GM21619 (cell line): ENCODE results near the gene MAPK6.

Experiments
- ATAC-seq: cut with Tn5 transposase; IDR thresholded peaks from one replicate; pipeline ENCODE4 v1.9.1; 2021; ENCODE audit not compliant: unreplicated experiment

MAPK6 gene

DNA sequence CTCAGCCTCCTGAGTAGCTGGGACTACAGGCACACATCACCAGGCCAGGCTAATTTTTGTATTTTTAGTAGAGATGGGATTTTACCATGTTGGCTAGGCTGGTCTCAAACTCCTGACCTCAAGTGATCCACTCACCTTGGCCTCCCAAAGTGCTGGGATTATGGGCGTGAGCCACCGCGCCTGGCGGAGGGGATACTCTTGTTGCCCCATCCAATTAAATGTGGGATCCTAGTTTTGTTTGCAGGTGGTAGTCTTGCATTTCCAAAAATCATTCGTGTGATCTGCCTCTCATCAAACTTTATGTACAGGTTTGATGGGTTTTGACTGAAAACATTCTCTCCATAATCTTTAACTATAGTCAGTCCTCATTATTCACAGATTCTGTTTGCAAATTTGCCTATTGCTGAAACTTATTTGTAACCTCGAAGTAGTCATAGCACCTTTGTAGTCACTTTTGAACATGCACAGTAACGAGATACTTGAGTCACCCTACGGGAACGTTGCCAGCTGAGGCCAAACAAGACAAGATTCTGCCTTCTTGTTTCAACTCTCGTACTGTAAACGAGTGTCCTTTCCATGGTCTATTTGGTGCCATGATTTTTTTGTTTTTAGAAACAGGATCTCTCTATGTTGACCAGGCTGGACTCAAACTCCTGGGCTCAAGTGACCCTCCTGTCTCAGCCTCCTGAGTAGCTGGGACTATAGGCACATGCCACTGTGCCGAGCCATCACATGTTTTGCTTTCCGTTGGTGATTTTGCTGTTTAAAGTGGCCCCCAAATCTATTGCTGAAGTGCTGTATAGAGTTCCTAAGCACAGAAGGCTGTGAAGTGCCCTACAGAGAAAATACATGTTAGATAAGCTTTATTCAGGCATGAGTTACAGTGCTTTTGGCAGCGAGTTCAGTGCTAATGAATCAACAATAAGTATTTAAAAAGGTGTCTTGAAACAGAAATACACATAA lies 8.1 kb upstream of the MAPK6 start:
- ATAC-seq: no peak

DNA sequence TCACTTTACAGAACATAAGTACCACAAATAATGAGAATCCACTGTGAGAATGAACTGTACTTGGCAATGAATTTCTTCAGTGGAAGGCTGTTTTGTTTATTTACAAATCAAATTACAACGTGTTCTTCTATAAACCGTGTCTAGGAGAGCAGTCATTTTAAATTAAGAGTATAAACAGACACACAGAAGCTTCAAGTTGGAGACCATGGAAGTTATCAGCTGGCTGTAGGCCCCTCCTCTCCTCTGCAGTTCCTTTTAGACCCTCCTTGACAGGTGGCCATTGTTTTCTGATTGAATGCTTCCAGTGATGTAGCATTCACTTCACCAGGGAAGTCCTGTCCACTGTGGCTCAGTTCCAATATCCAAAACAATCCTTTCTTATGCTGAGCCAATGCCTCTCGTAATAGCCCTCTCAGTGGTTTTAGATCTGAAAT lies 7.3 kb upstream of the MAPK6 start:
- ATAC-seq: no peak

DNA sequence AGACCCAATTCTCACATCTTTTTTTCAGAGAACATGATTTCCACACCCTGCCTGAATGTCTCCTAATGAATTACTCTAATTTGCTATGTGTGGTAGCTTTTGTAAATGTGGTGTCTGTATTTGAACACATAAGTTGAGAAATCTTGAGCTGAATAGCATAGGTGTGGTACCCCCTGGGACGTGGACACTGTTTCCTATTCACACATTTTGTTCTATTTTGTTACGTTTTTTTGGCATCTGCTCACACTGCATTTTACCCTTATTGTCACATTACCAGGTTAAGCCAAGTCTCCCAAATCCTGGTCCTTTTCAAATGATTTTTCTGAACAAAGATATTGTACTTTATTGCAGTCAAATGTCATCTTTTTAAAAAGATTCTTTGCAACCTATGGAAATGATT lies 6.8 kb upstream of the MAPK6 start:
- no peak for ATAC-seq

DNA sequence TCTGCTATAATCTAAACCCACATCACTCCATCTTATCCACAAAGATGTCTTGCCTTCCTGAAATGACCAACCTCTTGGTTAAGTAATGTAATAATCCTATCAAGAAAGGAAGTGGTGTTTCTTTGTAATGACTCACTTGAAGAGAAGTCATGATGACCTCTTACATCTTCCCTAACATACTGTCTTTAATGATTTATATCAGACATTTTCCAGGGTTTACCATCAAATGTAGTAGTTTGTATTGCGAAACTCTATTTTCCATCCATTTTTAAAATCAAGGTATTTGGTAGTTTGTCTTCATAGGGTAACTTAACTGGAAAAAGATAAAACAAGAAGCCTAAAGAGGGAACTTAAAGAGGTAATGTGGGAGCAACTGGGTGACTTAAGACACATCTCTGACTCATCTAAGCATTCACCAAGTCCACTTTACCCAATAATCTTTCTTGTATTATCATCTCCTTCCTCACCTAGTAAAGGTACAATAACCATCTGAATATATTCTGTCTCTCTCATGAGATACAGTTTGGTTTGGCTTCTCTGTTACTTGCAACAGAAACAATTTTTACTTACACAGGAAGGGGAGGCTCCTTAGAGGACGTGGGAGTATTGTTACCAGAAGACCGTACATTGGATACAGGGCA lies 5.7 kb upstream of the MAPK6 start:
- ATAC-seq: peak; percentile 40

DNA sequence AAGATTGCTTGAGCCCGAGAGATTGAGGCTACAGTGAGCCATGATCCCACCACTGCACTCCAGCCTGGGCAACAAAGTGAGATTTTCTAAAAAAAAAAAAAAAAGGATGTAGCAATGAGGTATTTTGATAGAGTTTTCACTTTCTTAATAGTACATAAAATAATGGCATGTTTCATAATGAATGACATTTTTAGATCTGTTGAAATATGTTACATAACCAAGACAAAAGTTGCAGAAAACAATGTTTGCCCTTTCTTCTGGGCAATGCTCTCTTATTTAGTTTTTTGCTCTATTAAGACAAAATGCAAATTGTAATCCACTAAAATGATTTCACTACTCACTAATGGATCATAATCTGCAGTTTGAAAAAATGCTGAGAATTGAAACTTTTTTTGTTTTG lies 4.4 kb upstream of the MAPK6 start:
- no peak for ATAC-seq

DNA sequence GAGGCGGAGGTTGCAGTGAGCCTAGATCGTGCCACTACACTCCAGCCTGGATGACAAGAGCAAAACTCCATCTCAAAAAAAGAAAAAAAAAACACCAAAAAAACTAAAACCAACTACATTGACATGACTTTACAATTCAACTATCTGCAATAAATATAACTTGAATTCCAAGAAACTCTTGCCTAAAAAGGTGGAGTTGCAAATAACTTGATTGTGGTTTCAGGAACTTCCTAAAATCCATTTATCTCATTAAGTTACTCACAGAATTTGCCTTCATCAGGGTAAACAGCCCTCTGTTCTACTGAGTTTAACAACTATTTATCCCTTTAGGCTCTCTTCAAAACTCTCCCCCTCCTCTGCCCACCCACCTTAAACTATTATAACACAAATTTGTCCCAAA lies 2.7 kb upstream of the MAPK6 start:
- no peak for ATAC-seq

DNA sequence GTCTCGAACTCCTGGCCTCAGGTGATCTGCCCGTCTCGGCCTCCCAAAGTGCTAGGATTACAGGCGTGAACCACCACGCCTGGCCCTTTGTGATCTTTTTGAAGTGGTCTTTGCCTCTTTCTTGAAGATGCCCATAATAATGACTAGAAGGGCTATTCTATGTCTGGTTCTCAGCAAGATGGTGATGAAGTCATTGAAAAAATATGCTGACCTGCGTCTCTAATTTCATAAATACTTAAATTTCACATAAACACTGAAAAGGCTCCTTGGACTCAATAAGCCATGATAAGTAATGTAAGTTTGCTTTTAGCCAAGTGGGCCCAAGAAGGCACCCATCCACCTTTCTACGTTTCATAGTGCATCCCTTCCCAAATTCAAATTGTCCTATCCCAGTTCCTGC lies 775 bp upstream of the MAPK6 start:
- ATAC-seq: no peak

DNA sequence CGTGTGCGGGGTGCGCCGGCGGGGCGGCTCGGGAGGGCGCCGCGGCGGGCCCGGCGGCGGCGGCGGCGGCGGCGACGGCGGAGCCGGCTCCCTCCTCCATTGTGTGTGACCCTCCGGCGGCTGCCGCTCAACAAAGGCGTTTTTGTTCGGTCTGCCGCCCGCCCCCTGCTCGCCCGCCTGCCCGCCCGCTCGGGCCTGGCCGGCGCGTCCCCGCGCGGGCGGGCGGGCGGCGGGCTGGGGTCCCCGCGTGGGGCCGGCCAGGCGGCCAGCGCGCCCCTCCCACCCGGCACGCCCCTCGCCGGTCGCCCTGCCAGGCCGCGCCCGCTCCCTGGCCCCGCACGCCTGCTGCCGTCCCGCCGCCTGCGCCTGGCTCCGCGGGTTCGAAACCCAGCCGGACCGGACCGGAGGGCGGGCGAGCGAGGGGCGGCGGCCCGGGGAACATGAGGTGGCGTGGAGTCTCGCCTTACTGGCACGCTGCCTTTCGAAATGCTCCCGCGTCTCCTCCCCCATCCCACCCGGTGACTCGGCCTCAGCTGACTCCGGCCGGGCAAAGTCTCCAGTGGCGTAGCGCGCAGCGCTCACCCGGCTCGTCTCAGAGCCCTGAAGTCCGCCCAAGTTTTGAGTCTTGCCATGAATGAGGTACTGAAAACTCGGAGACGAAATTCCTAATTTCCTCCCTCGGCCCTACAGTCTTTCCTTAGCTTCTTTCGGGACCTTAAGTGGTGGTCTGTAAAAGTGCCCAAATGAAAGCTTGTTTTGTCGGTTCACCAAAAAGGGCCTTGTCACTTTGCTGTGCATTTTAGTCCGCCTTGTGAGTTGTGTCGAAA lies 588 bp downstream of the MAPK6 start:
- peak; percentile 41 for ATAC-seq

DNA sequence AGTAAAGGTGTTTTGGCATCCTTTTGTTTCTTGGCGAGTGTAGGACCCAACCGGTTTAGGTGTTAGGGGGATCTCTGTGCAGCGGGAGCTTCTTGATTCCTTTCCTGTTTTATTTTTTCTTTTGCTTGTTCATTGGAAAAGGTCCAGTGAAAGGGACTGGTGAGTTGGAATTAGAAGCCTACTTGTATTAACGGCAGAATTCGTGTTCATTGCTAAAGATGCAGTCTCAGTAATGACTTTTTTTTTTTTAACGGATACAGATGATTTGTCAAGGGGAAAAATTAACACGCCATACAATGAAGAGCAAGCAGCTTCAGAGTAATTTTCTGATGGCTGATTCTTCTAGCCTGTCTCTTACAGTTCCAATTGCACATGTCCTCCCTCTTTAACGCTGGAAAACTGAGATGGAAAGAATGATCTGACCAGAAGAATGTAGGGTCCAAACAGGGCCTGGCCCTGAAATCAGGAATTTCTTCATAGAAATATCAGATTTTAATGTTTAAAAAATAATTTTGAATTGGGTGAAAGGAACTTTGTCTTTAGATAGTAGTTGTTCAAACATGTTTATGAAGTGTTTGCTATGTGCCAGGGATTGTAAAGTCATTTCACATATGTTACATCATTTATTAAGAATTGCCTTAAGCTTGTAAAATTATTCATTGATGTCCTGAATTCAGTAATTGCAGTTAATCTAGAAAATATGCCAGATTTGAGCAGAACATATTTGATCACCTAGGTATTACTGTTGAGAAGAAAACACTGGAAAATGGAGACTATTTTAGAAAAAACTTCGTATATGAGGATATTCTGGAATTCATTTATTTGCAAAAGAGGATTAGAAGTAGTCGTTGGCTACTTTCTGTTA lies 1.4 kb downstream of the MAPK6 start:
- ATAC-seq: no peak

DNA sequence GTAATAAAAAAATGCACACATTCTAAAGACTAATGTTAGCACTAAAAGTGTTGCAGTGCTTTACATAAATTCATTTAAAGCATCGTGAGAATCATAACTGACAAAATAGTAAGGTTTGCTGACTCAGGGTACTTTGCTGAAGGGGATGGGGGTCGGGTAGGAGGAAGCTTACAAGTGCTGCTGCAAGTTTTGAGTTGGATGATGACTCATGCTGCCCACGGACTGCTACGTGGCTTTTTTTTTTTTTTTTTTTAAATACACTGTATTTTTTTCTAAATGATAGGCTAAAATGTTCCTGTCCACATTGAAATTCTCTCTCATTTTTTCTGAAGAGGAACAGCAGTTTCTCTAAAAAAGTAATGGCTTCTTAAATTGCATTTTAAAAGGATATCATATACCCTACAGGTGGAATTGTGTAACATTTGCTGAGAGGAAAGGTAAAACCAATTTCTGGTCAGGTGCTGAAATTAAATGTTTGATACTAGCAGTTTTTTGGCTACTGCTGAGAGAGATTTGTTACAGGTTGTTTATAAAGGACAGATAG lies 2.2 kb downstream of the MAPK6 start:
- peak; percentile 35 for ATAC-seq

DNA sequence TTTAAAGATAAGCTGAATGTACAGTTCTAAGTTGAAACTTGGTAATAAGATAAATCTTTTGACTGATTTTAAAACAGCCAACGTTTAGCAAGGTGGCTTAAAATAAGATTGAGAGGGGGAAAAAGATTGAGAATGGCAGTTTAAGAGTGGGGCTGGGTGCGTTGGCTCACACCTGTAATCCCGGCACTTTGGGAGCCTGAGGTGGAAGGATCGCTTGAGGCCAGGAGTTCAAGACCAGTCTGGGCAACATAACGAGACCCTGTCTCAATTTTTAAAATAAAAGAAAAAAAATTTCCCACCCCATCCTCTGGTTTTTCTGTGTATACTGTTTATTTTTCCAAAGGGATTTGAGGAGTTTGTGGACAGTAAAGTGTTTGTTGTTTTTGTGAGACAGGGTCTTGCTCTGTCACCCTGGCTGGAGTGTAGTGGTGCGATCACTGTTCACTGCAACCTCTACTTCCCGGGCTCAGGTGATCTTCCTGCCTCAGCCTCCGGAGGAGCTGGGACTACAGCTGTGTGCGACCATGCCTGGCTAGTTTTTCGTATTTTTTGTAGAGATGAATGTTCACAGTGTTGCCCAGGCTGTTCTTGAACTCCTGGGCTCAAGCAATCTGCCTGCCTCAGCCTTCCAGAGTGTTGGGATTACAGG lies 3.0 kb downstream of the MAPK6 start:
- no peak for ATAC-seq

DNA sequence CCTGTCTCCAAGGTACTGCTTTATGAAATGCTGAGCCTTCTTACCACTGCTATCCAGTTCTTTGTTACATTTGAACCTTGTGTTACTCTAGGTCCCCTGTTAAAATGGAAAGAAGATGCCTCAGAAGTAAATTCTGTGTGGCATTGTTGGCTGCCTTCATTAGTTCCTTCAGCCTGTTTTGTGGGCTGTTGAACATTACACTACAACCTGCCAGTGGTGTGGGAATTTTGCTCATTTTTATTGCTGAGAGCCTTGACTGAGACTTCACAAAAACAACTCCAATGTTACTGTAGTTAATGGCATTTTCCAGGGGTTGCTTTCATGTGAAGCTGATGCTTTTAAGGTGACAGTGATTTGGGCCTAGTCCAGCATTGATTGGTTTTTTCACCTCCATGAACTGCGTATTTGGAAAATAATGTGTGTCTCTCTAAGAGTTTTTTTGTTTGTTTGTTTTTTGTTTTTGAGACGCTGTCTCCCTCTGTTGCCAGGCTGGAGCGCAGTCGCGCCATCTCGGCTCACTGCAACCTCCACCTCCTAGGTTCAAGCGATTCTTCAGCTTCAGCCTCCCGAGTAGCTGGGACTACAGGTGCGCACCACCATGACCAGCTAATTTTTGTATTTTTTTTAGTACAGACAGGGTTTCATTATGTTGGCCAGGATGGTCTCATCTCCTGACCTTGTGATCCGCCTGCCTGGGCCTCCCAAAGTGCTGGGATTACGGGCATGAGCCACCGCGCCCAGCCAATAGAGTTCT lies 4.3 kb downstream of the MAPK6 start:
- no peak for ATAC-seq

DNA sequence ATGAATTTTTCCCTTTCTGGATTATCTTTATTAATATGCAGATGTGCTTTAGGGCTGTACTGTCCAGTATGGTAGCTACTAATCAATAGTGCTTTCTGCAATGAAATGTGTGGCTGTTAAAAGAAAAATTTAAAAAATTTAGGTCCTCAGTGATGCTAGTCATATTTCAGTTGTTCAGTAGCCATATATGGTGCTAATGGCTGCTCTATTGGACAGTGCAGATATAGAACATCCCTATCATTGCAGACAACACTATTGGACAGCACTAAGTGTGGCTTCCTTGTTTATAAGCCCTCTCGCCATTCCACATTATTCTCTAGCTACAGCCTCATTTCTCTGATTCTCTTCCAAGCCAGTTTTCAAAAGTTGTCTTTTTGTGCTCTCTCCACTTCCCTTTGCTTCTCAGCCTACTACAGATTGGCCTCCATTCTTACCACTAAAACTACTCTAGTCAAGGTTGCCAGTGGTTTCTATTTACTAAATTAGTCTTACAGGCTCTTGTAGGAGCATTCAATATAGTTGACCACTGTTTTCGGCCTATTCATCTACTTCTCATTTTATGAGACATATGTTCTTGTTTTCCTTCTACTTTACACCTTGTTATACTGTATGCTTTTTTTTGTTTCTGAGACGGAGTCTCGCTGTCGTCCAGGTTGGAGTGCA lies 9.5 kb downstream of the MAPK6 start:
- no peak for ATAC-seq

DNA sequence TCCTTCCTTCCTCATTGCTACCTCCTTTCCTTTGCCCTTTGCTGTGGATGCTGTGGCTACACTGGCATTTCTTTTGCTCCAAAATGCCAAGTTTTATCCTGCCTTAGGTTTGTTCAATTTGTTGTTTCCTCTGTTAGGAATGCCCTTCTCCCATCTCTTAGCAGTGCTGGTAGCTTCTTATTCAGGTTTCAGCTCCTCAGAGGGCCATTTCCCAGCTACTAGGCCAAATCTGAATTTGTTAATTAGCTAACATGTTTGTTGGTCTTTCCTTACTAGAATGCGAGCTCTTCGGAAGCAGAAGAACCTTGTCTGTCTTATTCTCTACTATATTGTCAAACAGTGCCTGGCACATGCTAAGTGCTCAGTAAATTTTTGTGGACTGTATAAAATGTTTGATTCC lies 11.0 kb downstream of the MAPK6 start:
- ATAC-seq: no peak

DNA sequence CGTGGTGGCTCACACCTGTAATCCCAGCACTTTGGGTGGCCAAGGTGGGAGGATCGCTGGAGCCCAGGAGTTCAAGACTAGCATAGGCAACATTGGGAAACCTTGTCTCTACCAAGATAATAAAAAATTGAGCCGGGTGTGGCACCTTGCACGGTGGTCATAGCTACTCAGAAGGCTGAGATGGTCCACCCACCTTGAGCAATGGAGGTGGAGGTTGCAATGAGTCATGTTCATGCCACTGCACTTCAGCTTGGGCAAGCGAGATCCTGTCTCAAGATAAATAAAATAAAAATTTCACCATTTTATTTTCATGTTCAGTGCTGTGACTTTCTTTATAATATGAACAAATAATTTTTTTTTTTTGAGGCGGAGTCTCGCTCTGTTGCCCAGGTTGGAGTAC lies 12.5 kb downstream of the MAPK6 start:
- ATAC-seq: no peak

DNA sequence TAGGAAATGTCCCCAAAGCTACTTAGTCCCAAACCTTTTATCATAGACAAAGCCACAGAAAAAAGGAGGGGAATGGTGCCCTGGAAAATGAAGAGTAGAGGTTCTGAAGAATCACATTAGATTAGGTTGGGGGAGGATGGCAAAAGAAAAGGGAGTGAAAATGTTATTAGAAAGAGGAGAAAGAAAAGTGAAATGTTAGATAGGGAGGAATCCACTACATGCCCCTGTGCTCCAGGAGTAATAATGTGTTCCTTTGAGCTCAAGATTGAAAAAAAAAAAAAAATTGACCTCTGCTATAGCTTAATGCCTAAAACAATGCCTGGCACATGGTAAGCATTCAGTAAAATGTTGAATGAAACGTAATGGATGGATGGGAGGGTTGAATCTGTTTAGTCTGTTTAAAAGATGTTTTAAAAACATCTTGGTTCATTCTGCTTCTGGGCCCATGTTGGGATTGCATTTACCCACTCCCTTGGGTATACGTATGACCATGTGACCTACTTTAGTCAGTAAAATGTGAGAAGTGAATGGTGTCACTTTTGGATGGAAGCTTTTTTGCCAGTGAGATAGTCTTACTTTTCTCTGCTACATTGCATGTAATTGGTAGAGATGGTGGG lies 19.0 kb downstream of the MAPK6 start:
- ATAC-seq: no peak

DNA sequence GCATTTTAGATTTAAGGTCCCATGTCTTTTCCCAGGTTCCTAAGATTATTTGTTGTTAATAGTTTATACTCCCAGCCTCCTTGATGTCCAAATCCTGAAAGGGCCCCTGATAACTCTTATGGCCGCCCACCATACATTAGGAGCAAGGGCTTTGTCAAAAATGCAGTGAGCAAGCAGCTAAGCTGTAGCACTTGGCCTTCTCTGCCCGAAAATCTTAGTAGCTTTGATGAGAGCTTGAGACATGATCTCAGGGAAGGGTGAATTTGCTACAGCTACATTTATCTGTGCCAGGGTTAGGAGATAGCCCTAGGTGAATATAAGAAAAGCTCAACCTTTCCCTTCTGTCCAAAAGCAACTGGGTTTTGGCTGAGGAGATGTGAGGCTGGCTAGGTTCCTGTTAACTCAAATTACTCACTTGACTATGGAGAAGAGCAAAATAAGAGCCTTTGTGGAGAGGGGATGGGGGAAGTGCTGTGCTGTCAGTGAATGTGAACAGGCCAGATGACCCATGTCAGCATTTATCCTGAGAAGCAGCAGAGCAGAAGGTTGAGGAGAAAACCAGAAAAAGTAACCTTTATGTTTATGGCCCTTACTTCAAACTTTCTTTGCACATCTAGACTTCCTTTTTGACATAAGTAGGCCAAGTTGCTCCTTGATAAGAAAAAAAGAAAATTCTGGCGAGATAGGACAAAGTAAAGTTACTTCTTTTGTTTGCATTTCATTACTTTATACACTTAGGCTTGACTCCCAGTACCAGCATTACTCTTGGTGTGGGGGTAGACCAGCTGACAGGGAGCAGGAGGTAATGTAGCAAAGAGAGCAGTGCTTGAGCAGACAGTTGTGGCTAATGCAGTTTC lies 21.1 kb downstream of the MAPK6 start:
- ATAC-seq: no peak
